Astrocyte (in vitro differentiated cells and primary cell): ENCODE results near the gene ALKBH3.

ENCODE experiments used
- CTCF ChIP-seq: IDR thresholded peaks from 2 replicates; pipeline ENCODE4 v1.5.1; 2011; ENCODE audit warnings: low read depth, mild to moderate bottlenecking, inconsistent platforms, low read length, moderate library complexity; ENCODE audit not compliant: insufficient read depth
- EZH2 ChIP-seq: IDR thresholded peaks from 2 replicates; pipeline ENCODE4 v1.6.1; 2012; ENCODE audit warnings: mild to moderate bottlenecking, low read length, inconsistent platforms; ENCODE audit not compliant: insufficient read depth

GRCh38 chr11:43920598-43921419 is 40.2 kb downstream of the ALKBH3 start:
- TF ChIP-seq CTCF (no peak), EZH2 (no peak)
